Activated CD8-positive, alpha-beta memory T cell treated with anti-CD3 and anti-CD28 coated beads for 24 hours (primary cell): ENCODE results near the gene APBA3.
A peak's percentile ranks its signal among the peaks of the same experiment; 100 is the strongest.

Source experiments
- DNase-seq: peaks from one replicate; pipeline ENCODE4 v3.0.0-alpha.2; 2020

Gene APBA3

GRCh38 chr19:3761382-3762129 lies at the start of gene APBA3:
Gene APBA3, minus strand, starts transcription at chr19:3761692. Its CDS starts 1,428 bp downstream, at chr19:3760264.
- peak; percentile 100 for DNase-seq

- DNase-seq = no peak
Measured at GRCh38 chr19:3810708-3811355, 49.3 kb upstream of the APBA3 start.

- peak; percentile 71 for DNase-seq
Measured at GRCh38 chr19:3809881-3810707, 48.6 kb upstream of the APBA3 start.

GRCh38 chr19:3808420-3809143 lies 47.1 kb upstream of the APBA3 start:
- DNase-seq = no peak

- no peak for DNase-seq
Measured at GRCh38 chr19:3807574-3808354, 46.3 kb upstream of the APBA3 start.

GRCh38 chr19:3807131-3807480 lies 45.6 kb upstream of the APBA3 start:
- no peak for DNase-seq

GRCh38 chr19:3805859-3806258 lies 44.4 kb upstream of the APBA3 start:
- DNase-seq = no peak

- DNase-seq = no peak
Measured at GRCh38 chr19:3804429-3804828, 42.9 kb upstream of the APBA3 start.

GRCh38 chr19:3803986-3804385 lies 42.5 kb upstream of the APBA3 start:
- DNase-seq = no peak

GRCh38 chr19:3803114-3803888 lies 41.8 kb upstream of the APBA3 start:
- no peak for DNase-seq

- DNase-seq = peak; percentile 82
Measured at GRCh38 chr19:3801412-3802096, 40.1 kb upstream of the APBA3 start.

- DNase-seq = no peak
Measured at GRCh38 chr19:3800996-3801395, 39.5 kb upstream of the APBA3 start.

GRCh38 chr19:3798137-3798536 lies 36.6 kb upstream of the APBA3 start:
- no peak for DNase-seq

GRCh38 chr19:3796358-3796757 lies 34.9 kb upstream of the APBA3 start:
- DNase-seq = no peak

- DNase-seq = no peak
Measured at GRCh38 chr19:3793799-3794198, 32.3 kb upstream of the APBA3 start.

GRCh38 chr19:3792114-3792513 lies 30.6 kb upstream of the APBA3 start:
- DNase-seq = no peak

GRCh38 chr19:3790941-3791340 lies 29.4 kb upstream of the APBA3 start:
- no peak for DNase-seq

- no peak for DNase-seq
Measured at GRCh38 chr19:3790209-3790734, 28.8 kb upstream of the APBA3 start.

GRCh38 chr19:3788996-3789778 lies 27.7 kb upstream of the APBA3 start:
- DNase-seq = no peak
